ENCODE results near the gene ZC3H8. TPM values are rescaled to one million over a fixed set of nuclear protein-coding genes. Genes with fewer than 3 reads are reported as not detected.

Gene ZC3H8
- 88.0 TPM for total RNA-seq

GRCh38 chr2:112254466-112255240 is at the start of gene ZC3H8:
Gene ZC3H8, minus strand, starts transcription at chr2:112255042. Its CDS starts 61 bp downstream, at chr2:112254981.

DNA sequence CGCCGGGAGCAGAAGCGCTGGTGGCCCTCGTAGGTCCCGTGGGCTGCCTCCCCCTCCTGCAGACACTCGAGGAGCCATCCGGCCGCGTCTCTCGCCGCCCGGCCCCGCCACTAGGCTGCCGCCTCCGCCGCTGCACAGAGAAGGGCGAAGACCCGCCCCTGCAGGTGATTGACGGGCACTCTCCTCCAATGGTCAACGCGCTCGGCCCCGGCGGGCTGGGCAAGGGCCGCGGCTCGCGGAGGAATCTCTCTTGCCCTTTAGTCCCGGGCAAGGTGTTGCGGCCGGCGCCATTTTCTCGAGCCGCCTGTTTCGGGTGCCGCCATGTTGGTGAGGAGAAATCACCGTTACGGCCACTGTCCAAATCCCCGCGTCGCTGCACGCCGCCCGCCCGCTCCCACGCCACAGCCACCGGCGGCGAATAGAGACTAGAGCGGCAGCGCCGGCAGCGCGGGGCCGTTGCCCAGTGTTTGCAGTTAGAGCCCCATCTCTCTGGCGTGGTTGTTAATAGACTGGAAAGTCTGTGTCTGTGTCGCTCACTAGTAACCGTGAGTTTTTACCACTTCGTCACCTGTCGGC is 20.6 kb upstream of the ZC3H8 start, which contains the start of gene ZC3H6:
ZC3H6 (plus strand) TSS at position 287 of the 576 bp plus-strand sequence. CDS start 398 bp downstream, outside the sequence.

Other genes starting within 250 kb of the ZC3H8 start
- gene TMEM87B, start 199.8 kb downstream of the ZC3H8 start, total RNA-seq: 10.0 TPM
- 2.5 TPM for gene FBLN7, start 116.7 kb downstream of the ZC3H8 start, total RNA-seq
- gene ZC3H6, start 20.6 kb upstream of the ZC3H8 start, total RNA-seq: 40.1 TPM
- 75.7 TPM for gene RGPD8, start 178.6 kb upstream of the ZC3H8 start, total RNA-seq
- 102 TPM for gene TTL, start 227.1 kb upstream of the ZC3H8 start, total RNA-seq

Data from parietal lobe (tissue), 1 donor.